Loucy (cell line): ENCODE results near the gene ENHO.

Source experiments
- CTCF ChIP-seq: fragments of 200-600 bp; sonication (generic); conservative IDR thresholded peaks from 2 replicates; pipeline ENCODE4 v1.5.1; 2014; ENCODE audit warnings: mild to moderate bottlenecking, antibody characterized with exemption, low read length
- EZH2phosphoT487 ChIP-seq: fragments of 200-600 bp; IDR thresholded peaks from 2 replicates; pipeline ENCODE4 v1.6.1; 2018; ENCODE audit warnings: antibody characterized with exemption, mild to moderate bottlenecking, moderate library complexity, borderline replicate concordance

GRCh38 chr9:34492051-34492450 is 30.7 kb downstream of the ENHO start:
- TF ChIP-seq CTCF (peak; percentile 30; the same call in 1 of the 2 replicates), EZH2phosphoT487 (no peak)
